Esophagus squamous epithelium (tissue), 5 donors: Measurements from ENCODE around the gene LMAN1L. TPM values are rescaled to one million over a fixed set of nuclear protein-coding genes. Genes with fewer than 3 reads are reported as not detected.
A peak's percentile ranks its signal among the peaks of the same experiment; 100 is the strongest.

Source experiments
- DNase-seq: peaks from one replicate; lab custom pipeline; 2025; lab: John Stamatoyannopoulos, UW
- H3K27ac ChIP-seq, 4 donors: fragments of 200-600 bp; sonication (generic); one replicate each; pipeline ENCODE4 v1.5.1; 2016 to 2019; ENCODE audit warnings: mild to moderate bottlenecking in 1 of 4
- H3K27me3 ChIP-seq, 4 donors: fragments of 200-600 bp; sonication (generic); 1 replicate in 3 of 4; 2 replicates in 1 of 4; pipeline versions ENCODE4 v1.5.1 to v1.6.0; 2017 to 2021; ENCODE audit warnings: antibody characterized with exemption in 1 of 4
- H3K36me3 ChIP-seq, 3 donors: fragments of 200-600 bp; sonication (generic); one replicate each; pipeline ENCODE4 v1.5.1; 2016 to 2019
- H3K4me1 ChIP-seq, 3 donors: fragments of 200-600 bp; sonication (generic); one replicate each; pipeline ENCODE4 v1.5.1; 2017 to 2019
- H3K4me3 ChIP-seq, 4 donors: fragments of 200-600 bp; sonication (generic); 1 replicate in 3 of 4; 2 replicates in 1 of 4; pipeline ENCODE4 v1.5.1; 2016 to 2019; ENCODE audit warnings: mild to moderate bottlenecking in 2 of 4, moderate library complexity in 1 of 4
- H3K9me3 ChIP-seq, 3 donors: fragments of 200-600 bp; sonication (generic); one replicate each; pipeline ENCODE4 v1.5.1; 2016 to 2019
- POLR2A ChIP-seq, 4 donors: fragments of 450-650 bp; IDR thresholded peaks; one replicate each; pipeline ENCODE4 v1.6.1; 2017; ENCODE audit warnings: antibody characterized with exemption in 4 of 4, mild to moderate bottlenecking in 4 of 4, moderate library complexity in 3 of 4
- WGBS, 2 donors: methylation state at CpG; one replicate each; pipeline ENCODE4 v1.1.5; 2018; 5-methylcytosine and 5-hydroxymethylcytosine counted together
- intact Hi-C: fragments of 100-400 bp; cut with DNase I; formaldehyde crosslinking; loops from one replicate; pipeline ENCODE4 v1.15.0; 2022
- total RNA-seq, 4 donors: library from RNA; depleted of rRNA; stranded (reverse); fragments of >200 nt; gene quantifications; one replicate each; pipeline ENCODE4 v1.1.0, GENCODE V29; 2016
- TF ChIP-seq, protein P1 (sequence below), 6 experiments: fragments of 450-650 bp in 4 of 6; fragments of 200-600 bp in 2 of 6; sonication (generic) in 2 of 6; IDR thresholded peaks; one replicate each; pipeline ENCODE4 v1.5.1; 2016 to 2019; ENCODE audit warnings: antibody characterized with exemption in 6 of 6, mild to moderate bottlenecking in 4 of 6, moderate library complexity in 4 of 6
- donor health status: DM: yes; HTN: yes; CAD: no.

Gene LMAN1L
- total RNA-seq, 4 donors from 2014 or later, result 0.18 TPM; not detected in 3

- Histone ChIP-seq H3K27ac (no peak overlapping the region), H3K27me3 (no peaks in the 10 kb centered on the region), H3K36me3 (peaks cover 27 to 56% (median 33%) of the 10 kb centered on the region in 3 donors), H3K9me3 (no peaks in the 10 kb centered on the region), H3K4me1 (peaks cover 5 to 28% (median 8%) of the 10 kb centered on the region in 3 donors), H3K4me3 (no peak overlapping the region)
- intact Hi-C loops, result loop anchor here (10.0 kb wide), 1 partner anchor 100 kb away; the partner anchor contains the start of gene FAM219B
- 67 to 82% methylated on average over 5 to 6 of the region's 6 CpGs for WGBS, 2 donors
- TF ChIP-seq, protein P1, sequence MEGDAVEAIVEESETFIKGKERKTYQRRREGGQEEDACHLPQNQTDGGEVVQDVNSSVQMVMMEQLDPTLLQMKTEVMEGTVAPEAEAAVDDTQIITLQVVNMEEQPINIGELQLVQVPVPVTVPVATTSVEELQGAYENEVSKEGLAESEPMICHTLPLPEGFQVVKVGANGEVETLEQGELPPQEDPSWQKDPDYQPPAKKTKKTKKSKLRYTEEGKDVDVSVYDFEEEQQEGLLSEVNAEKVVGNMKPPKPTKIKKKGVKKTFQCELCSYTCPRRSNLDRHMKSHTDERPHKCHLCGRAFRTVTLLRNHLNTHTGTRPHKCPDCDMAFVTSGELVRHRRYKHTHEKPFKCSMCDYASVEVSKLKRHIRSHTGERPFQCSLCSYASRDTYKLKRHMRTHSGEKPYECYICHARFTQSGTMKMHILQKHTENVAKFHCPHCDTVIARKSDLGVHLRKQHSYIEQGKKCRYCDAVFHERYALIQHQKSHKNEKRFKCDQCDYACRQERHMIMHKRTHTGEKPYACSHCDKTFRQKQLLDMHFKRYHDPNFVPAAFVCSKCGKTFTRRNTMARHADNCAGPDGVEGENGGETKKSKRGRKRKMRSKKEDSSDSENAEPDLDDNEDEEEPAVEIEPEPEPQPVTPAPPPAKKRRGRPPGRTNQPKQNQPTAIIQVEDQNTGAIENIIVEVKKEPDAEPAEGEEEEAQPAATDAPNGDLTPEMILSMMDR (IDR thresholded peaks at IDR 0.05), result no peak
- no peak for TF ChIP-seq POLR2A (IDR thresholded peaks at IDR 0.05)
- DNase-seq, result no peak
Measured at GRCh38 chr15:74804935-74805334, 7.7 kb upstream of the LMAN1L start.

DNA sequence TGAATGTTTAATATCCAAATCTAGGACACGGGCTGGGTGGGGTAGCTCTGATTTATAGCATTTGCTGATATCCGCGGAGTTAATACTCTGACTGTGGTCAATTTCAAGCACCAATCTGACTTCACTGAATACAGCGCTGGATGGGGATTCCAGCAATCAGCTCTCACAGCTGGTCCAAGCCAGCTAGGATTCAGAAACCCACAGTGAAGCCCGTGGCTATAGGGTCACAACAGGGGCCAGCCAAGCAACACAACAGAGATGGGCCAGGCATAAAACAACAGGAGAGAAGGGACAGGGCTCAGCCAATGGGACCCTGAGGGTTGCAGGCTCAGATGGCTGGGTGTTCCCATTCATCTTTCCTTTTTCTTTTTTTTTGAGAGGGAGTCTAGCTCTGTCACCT, 5.4 kb upstream of the LMAN1L start:
- intact Hi-C loops, result loop anchor here (10.0 kb wide), 1 partner anchor 98 kb away; the partner anchor contains the start of gene FAM219B
- Histone ChIP-seq H3K4me1 (peaks cover 0 to 19% (median 3%) of the 10 kb centered on the region in 3 donors), H3K36me3 (peaks cover 11 to 35% (median 13%) of the 10 kb centered on the region in 3 donors), H3K4me3 (no peak overlapping the region), H3K9me3 (no peaks in the 10 kb centered on the region), H3K27ac (no peak overlapping the region), H3K27me3 (no peaks in the 10 kb centered on the region)
- TF ChIP-seq POLR2A (IDR thresholded peaks at IDR 0.05), result no peak
- TF ChIP-seq, protein P1 (IDR thresholded peaks at IDR 0.05), result no peak
- WGBS, 2 donors, result 56 to 63% methylated on average over 4 of the region's 5 CpGs
- no peak for DNase-seq

GRCh38 chr15:74808078-74808839, 4.4 kb upstream of the LMAN1L start:
- 35 to 73% methylated on average over 10 to 15 of the region's 18 CpGs for WGBS, 2 donors
- peaks cover 3 to 25% (median 5%) of the 10 kb centered on the region in 3 donors for H3K36me3 ChIP-seq
- H3K4me1 ChIP-seq, result peaks cover 0 to 19% (median 3%) of the 10 kb centered on the region in 3 donors
- TF ChIP-seq, protein P1 (IDR thresholded peaks at IDR 0.05), result no peak
- TF ChIP-seq POLR2A (IDR thresholded peaks at IDR 0.05), result no peak
- no peak overlapping the region for H3K4me3 ChIP-seq
- H3K27ac ChIP-seq, result peak overlapping the region in 2 of 4 donors; percentile 46 to 49
- intact Hi-C loops, result loop anchor here (10.0 kb wide), 1 partner anchor 97 kb away; the partner anchor contains the start of gene FAM219B
- H3K27me3 ChIP-seq, result no peaks in the 10 kb centered on the region
- no peak for DNase-seq
- no peaks in the 10 kb centered on the region for H3K9me3 ChIP-seq

GRCh38 chr15:74808840-74809229, 3.8 kb upstream of the LMAN1L start:
- intact Hi-C loops, result loop anchor here (10.0 kb wide), 1 partner anchor 96 kb away; the partner anchor contains the start of gene FAM219B
- WGBS, 2 donors, result 59 to 71% methylated on average over 3 to 4 of the region's 4 CpGs
- Histone ChIP-seq H3K27ac (no peak overlapping the region), H3K36me3 (peaks cover 0 to 19% (median 0%) of the 10 kb centered on the region in 3 donors), H3K27me3 (no peaks in the 10 kb centered on the region), H3K4me1 (peaks cover 0 to 19% (median 3%) of the 10 kb centered on the region in 3 donors), H3K9me3 (no peaks in the 10 kb centered on the region), H3K4me3 (no peak overlapping the region)
- no peak for TF ChIP-seq POLR2A (IDR thresholded peaks at IDR 0.05)
- TF ChIP-seq, protein P1 (IDR thresholded peaks at IDR 0.05), result peak in 1 of 6 experiments; percentile 6
- no peak for DNase-seq

- no peak for DNase-seq
- Histone ChIP-seq H3K27me3 (no peaks in the 10 kb centered on the region), H3K4me1 (peaks cover 0 to 20% (median 3%) of the 10 kb centered on the region in 3 donors), H3K4me3 (no peak overlapping the region), H3K9me3 (no peaks in the 10 kb centered on the region), H3K27ac (no peak overlapping the region), H3K36me3 (peaks cover 0 to 15% (median 0%) of the 10 kb centered on the region in 3 donors)
- TF ChIP-seq POLR2A (IDR thresholded peaks at IDR 0.05), result no peak
- TF ChIP-seq, protein P1 (IDR thresholded peaks at IDR 0.05), result no peak
- 67 to 72% methylated on average over 5 of the region's 5 CpGs for WGBS, 2 donors
- intact Hi-C loops, result loop anchor here (10.0 kb wide), 1 partner anchor 96 kb away; the partner anchor contains the start of gene FAM219B
Measured at GRCh38 chr15:74809242-74809641, 3.4 kb upstream of the LMAN1L start.
